Measurements from ENCODE around the gene GALNT18.

Gene GALNT18

GRCh38 chr11:11588243-11588642 is 33.6 kb downstream of the GALNT18 start:
- no peak overlapping the region for H3K27ac Mint-ChIP-seq
- H3K36me3 Mint-ChIP-seq: no peaks in the 10 kb centered on the region
- no peak overlapping the region for H3K4me3 Mint-ChIP-seq
- H3K9me3 Mint-ChIP-seq: no peaks in the 10 kb centered on the region
- H3K27me3 Mint-ChIP-seq: peaks cover 4% of the 10 kb centered on the region
- DNase-seq (ENCODE audit: low spot score in 2 of 2) (no peak), ATAC-seq (ENCODE audit: low read depth) (no peak)
- no peaks in the 10 kb centered on the region for H3K4me1 Mint-ChIP-seq

- ATAC-seq (ENCODE audit: low read depth): no peak
- H3K27me3 Mint-ChIP-seq: peaks cover 7% of the 10 kb centered on the region
- H3K4me3 Mint-ChIP-seq: no peak overlapping the region
- no peak for DNase-seq (ENCODE audit: low spot score in 2 of 2)
- H3K36me3 Mint-ChIP-seq: no peaks in the 10 kb centered on the region
- no peak overlapping the region for H3K27ac Mint-ChIP-seq
- H3K9me3 Mint-ChIP-seq: no peaks in the 10 kb centered on the region
- H3K4me1 Mint-ChIP-seq: no peaks in the 10 kb centered on the region
Measured at GRCh38 chr11:11587122-11587521, 34.7 kb downstream of the GALNT18 start.

GRCh38 chr11:11586465-11586864 is 35.3 kb downstream of the GALNT18 start:
- no peaks in the 10 kb centered on the region for H3K4me1 Mint-ChIP-seq
- DNase-seq (ENCODE audit: low spot score in 2 of 2): no peak
- ATAC-seq (ENCODE audit: low read depth): no peak
- peaks cover 7% of the 10 kb centered on the region for H3K27me3 Mint-ChIP-seq
- no peak overlapping the region for H3K27ac Mint-ChIP-seq
- no peaks in the 10 kb centered on the region for H3K9me3 Mint-ChIP-seq
- no peaks in the 10 kb centered on the region for H3K36me3 Mint-ChIP-seq
- no peak overlapping the region for H3K4me3 Mint-ChIP-seq

GRCh38 chr11:11584937-11585336 is 36.9 kb downstream of the GALNT18 start:
- H3K9me3 Mint-ChIP-seq: no peaks in the 10 kb centered on the region
- H3K36me3 Mint-ChIP-seq: no peaks in the 10 kb centered on the region
- H3K4me1 Mint-ChIP-seq: no peaks in the 10 kb centered on the region
- H3K4me3 Mint-ChIP-seq: no peak overlapping the region
- no peak overlapping the region for H3K27ac Mint-ChIP-seq
- DNase-seq (ENCODE audit: low spot score in 2 of 2) (no peak), ATAC-seq (ENCODE audit: low read depth) (no peak)
- peaks cover 7% of the 10 kb centered on the region for H3K27me3 Mint-ChIP-seq

- no peaks in the 10 kb centered on the region for H3K9me3 Mint-ChIP-seq
- ATAC-seq (ENCODE audit: low read depth) (no peak), DNase-seq (ENCODE audit: low spot score in 2 of 2) (no peak)
- H3K27me3 Mint-ChIP-seq: peaks cover 7% of the 10 kb centered on the region
- no peaks in the 10 kb centered on the region for H3K36me3 Mint-ChIP-seq
- no peak overlapping the region for H3K27ac Mint-ChIP-seq
- no peak overlapping the region for H3K4me3 Mint-ChIP-seq
- no peaks in the 10 kb centered on the region for H3K4me1 Mint-ChIP-seq
Measured at GRCh38 chr11:11584530-11584810, 37.3 kb downstream of the GALNT18 start.

- DNase-seq (ENCODE audit: low spot score in 2 of 2) (no peak), ATAC-seq (ENCODE audit: low read depth) (no peak)
- H3K36me3 Mint-ChIP-seq: no peaks in the 10 kb centered on the region
- H3K9me3 Mint-ChIP-seq: no peaks in the 10 kb centered on the region
- H3K4me1 Mint-ChIP-seq: no peaks in the 10 kb centered on the region
- no peak overlapping the region for H3K4me3 Mint-ChIP-seq
- H3K27ac Mint-ChIP-seq: no peak overlapping the region
- H3K27me3 Mint-ChIP-seq: peaks cover 7% of the 10 kb centered on the region
Measured at GRCh38 chr11:11583801-11584529, 37.8 kb downstream of the GALNT18 start.

GRCh38 chr11:11582011-11582701 is 39.6 kb downstream of the GALNT18 start:
- no peak for ATAC-seq (ENCODE audit: low read depth)
- no peak for DNase-seq (ENCODE audit: low spot score in 2 of 2)
- Mint-ChIP-seq H3K9me3 (no peaks in the 10 kb centered on the region), H3K27me3 (peaks cover 6% of the 10 kb centered on the region), H3K4me1 (no peaks in the 10 kb centered on the region), H3K36me3 (no peaks in the 10 kb centered on the region), H3K27ac (no peak overlapping the region), H3K4me3 (no peak overlapping the region)

GRCh38 chr11:11581481-11581880 is 40.3 kb downstream of the GALNT18 start:
- DNase-seq (ENCODE audit: low spot score in 2 of 2): no peak
- Mint-ChIP-seq H3K36me3 (no peaks in the 10 kb centered on the region), H3K27ac (no peak overlapping the region), H3K4me1 (no peaks in the 10 kb centered on the region), H3K9me3 (no peaks in the 10 kb centered on the region), H3K4me3 (no peak overlapping the region), H3K27me3 (peaks cover 6% of the 10 kb centered on the region)
- no peak for ATAC-seq (ENCODE audit: low read depth)

GRCh38 chr11:11580841-11581411 is 40.9 kb downstream of the GALNT18 start:
- Mint-ChIP-seq H3K27me3 (peaks cover 8% of the 10 kb centered on the region), H3K4me1 (no peaks in the 10 kb centered on the region), H3K27ac (no peak overlapping the region), H3K4me3 (no peak overlapping the region), H3K36me3 (no peaks in the 10 kb centered on the region), H3K9me3 (no peaks in the 10 kb centered on the region)
- no peak for DNase-seq (ENCODE audit: low spot score in 2 of 2)
- ATAC-seq (ENCODE audit: low read depth): no peak

- no peak overlapping the region for H3K27ac Mint-ChIP-seq
Measured at GRCh38 chr11:11580012-11580411, 41.8 kb downstream of the GALNT18 start.

GRCh38 chr11:11579012-11579988 is 42.5 kb downstream of the GALNT18 start:
- Mint-ChIP-seq H3K36me3 (no peaks in the 10 kb centered on the region), H3K4me1 (no peaks in the 10 kb centered on the region), H3K9me3 (no peaks in the 10 kb centered on the region), H3K27me3 (peaks cover 9% of the 10 kb centered on the region), H3K27ac (no peak overlapping the region), H3K4me3 (no peak overlapping the region)
- ATAC-seq (ENCODE audit: low read depth) (no peak), DNase-seq (ENCODE audit: low spot score in 2 of 2) (no peak)

More at GRCh38 chr11:11580012-11580411, 41.8 kb downstream of the GALNT18 start:
- H3K4me1 Mint-ChIP-seq: no peaks in the 10 kb centered on the region
- peaks cover 9% of the 10 kb centered on the region for H3K27me3 Mint-ChIP-seq
- H3K4me3 Mint-ChIP-seq: no peak overlapping the region
- no peaks in the 10 kb centered on the region for H3K36me3 Mint-ChIP-seq
- DNase-seq (ENCODE audit: low spot score in 2 of 2): no peak
- no peak for ATAC-seq (ENCODE audit: low read depth)
- H3K9me3 Mint-ChIP-seq: no peaks in the 10 kb centered on the region

GRCh38 chr11:11577932-11578911 is 43.6 kb downstream of the GALNT18 start:
- ATAC-seq (ENCODE audit: low read depth) (no peak), DNase-seq (ENCODE audit: low spot score in 2 of 2) (no peak)
- no peak overlapping the region for H3K27ac Mint-ChIP-seq
- no peaks in the 10 kb centered on the region for H3K4me1 Mint-ChIP-seq
- peaks cover 9% of the 10 kb centered on the region for H3K27me3 Mint-ChIP-seq
- no peaks in the 10 kb centered on the region for H3K36me3 Mint-ChIP-seq
- H3K4me3 Mint-ChIP-seq: no peak overlapping the region
- no peaks in the 10 kb centered on the region for H3K9me3 Mint-ChIP-seq

GRCh38 chr11:11577251-11577855 is 44.5 kb downstream of the GALNT18 start:
- Mint-ChIP-seq H3K4me3 (no peak overlapping the region), H3K4me1 (no peaks in the 10 kb centered on the region), H3K27ac (no peak overlapping the region), H3K36me3 (no peaks in the 10 kb centered on the region), H3K27me3 (peaks cover 7% of the 10 kb centered on the region), H3K9me3 (no peaks in the 10 kb centered on the region)
- ATAC-seq (ENCODE audit: low read depth) (no peak), DNase-seq (ENCODE audit: low spot score in 2 of 2) (no peak)

Data from memory B cell (primary cell).